Neural cell (in vitro differentiated cells): ENCODE measurements around the gene GAGE13.

Source experiments
- EP300 ChIP-seq: fragments of 450-650 bp; conservative IDR thresholded peaks from 2 replicates; pipeline ENCODE4 v1.6.1; 2014; ENCODE audit warnings: antibody characterized with exemption, mild to moderate bottlenecking, moderate library complexity; ENCODE audit not compliant: poor library complexity, severe bottlenecking
- POLR2AphosphoS5 ChIP-seq: IDR thresholded peaks from 2 replicates; pipeline ENCODE4 v1.6.1; 2012
- SMC3 ChIP-seq: fragments of 450-650 bp; conservative IDR thresholded peaks from 2 replicates; pipeline ENCODE4 v1.6.1; 2014; ENCODE audit warnings: antibody characterized with exemption, mild to moderate bottlenecking, moderate library complexity; ENCODE audit not compliant: poor library complexity
- TAF1 ChIP-seq: IDR thresholded peaks from 2 replicates; pipeline ENCODE4 v1.6.1; 2012; ENCODE audit warnings: low read depth
- TF ChIP-seq, protein P1 (sequence below): fragments of 450-650 bp; IDR thresholded peaks from 2 replicates; pipeline ENCODE4 v1.5.1; 2014; ENCODE audit warnings: antibody characterized with exemption, mild to moderate bottlenecking, moderate library complexity; ENCODE audit not compliant: poor library complexity, severe bottlenecking

DNA sequence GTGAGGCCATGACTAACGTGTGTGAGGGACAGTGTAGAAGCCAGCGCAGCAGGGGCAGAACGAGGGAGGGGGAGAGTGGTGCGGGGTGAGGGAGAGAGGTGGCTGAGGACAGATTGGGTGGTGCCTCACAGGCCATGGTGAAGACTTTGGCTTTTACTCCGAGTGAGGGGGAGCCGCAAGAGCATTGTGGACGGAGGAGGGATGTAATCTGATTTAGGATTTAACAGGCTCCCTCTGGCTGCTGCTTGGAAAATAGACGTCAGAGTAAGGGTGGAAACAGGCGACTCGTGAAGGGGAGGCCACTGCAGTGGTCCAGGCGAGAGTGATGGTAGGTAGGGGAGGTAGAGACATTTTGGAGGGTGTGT lies 48.8 kb upstream of the GAGE13 start:
- TF ChIP-seq, protein P1, sequence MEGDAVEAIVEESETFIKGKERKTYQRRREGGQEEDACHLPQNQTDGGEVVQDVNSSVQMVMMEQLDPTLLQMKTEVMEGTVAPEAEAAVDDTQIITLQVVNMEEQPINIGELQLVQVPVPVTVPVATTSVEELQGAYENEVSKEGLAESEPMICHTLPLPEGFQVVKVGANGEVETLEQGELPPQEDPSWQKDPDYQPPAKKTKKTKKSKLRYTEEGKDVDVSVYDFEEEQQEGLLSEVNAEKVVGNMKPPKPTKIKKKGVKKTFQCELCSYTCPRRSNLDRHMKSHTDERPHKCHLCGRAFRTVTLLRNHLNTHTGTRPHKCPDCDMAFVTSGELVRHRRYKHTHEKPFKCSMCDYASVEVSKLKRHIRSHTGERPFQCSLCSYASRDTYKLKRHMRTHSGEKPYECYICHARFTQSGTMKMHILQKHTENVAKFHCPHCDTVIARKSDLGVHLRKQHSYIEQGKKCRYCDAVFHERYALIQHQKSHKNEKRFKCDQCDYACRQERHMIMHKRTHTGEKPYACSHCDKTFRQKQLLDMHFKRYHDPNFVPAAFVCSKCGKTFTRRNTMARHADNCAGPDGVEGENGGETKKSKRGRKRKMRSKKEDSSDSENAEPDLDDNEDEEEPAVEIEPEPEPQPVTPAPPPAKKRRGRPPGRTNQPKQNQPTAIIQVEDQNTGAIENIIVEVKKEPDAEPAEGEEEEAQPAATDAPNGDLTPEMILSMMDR: no peak
- TF ChIP-seq SMC3 (no peak), EP300 (no peak), POLR2AphosphoS5 (no peak), TAF1 (no peak)
